Measurements from ENCODE around the gene KAZN. TPM values are rescaled to one million over a fixed set of nuclear protein-coding genes. Genes with fewer than 3 reads are reported as not detected.

KAZN gene
- total and polyA plus RNA-seq, 2 donors (not counting 1 experiment from before 2014, with no cell fraction given) = 3.4 to 5.0 TPM

GRCh38 chr1:14647777-14648176 is 49.3 kb downstream of the KAZN start:
- Histone ChIP-seq H3K4me1 (ENCODE audit: control insufficient read depth, extremely low read depth, insufficient read depth, low read length) (no peaks in the 10 kb centered on the region), H3K9me3 (ENCODE audit: control insufficient read depth, insufficient read depth, low read depth, low read length) (no peaks in the 10 kb centered on the region), H3K27me3 (ENCODE audit: control insufficient read depth, insufficient read depth, low read length) (no peaks in the 10 kb centered on the region), H3K4me3 (replicated peaks in 1 of 4; ENCODE audit: control extremely low read depth in 1 of 4, insufficient read depth in 1 of 4, low read depth in 3 of 4, low read length in 4 of 4) (no peak overlapping the region), H3K4me2 (ENCODE audit: extremely low read depth, insufficient read depth, low read length) (no peak overlapping the region), H3K9ac (ENCODE audit: insufficient read depth, low read length) (no peak overlapping the region), H3K79me2 (ENCODE audit: control insufficient read depth, insufficient read depth, low read length) (no peaks in the 10 kb centered on the region), H4K20me1 (ENCODE audit: control insufficient read depth, extremely low read depth, insufficient read depth, low read length) (no peaks in the 10 kb centered on the region), H3K27ac (ENCODE audit: insufficient read depth, low read length) (no peak overlapping the region), H2AFZ (ENCODE audit: low read length) (no peak overlapping the region), H3K36me3 (ENCODE audit: control insufficient read depth, insufficient read depth, low read length) (no peaks in the 10 kb centered on the region)
- no peak for TF ChIP-seq EZH2 (IDR thresholded peaks at IDR 0.05; ENCODE audit: low read length, missing control alignments)
- TF ChIP-seq, protein P1, sequence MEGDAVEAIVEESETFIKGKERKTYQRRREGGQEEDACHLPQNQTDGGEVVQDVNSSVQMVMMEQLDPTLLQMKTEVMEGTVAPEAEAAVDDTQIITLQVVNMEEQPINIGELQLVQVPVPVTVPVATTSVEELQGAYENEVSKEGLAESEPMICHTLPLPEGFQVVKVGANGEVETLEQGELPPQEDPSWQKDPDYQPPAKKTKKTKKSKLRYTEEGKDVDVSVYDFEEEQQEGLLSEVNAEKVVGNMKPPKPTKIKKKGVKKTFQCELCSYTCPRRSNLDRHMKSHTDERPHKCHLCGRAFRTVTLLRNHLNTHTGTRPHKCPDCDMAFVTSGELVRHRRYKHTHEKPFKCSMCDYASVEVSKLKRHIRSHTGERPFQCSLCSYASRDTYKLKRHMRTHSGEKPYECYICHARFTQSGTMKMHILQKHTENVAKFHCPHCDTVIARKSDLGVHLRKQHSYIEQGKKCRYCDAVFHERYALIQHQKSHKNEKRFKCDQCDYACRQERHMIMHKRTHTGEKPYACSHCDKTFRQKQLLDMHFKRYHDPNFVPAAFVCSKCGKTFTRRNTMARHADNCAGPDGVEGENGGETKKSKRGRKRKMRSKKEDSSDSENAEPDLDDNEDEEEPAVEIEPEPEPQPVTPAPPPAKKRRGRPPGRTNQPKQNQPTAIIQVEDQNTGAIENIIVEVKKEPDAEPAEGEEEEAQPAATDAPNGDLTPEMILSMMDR (conservative IDR thresholded peaks at IDR 0.05 in 1 of 2, IDR thresholded peaks at IDR 0.05 in 1 of 2; ENCODE audit: low read depth in 1 of 2, low read length in 2 of 2) = no peak
- DNase-seq (ENCODE audit: low read depth in 2 of 2) = no peak

DNA sequence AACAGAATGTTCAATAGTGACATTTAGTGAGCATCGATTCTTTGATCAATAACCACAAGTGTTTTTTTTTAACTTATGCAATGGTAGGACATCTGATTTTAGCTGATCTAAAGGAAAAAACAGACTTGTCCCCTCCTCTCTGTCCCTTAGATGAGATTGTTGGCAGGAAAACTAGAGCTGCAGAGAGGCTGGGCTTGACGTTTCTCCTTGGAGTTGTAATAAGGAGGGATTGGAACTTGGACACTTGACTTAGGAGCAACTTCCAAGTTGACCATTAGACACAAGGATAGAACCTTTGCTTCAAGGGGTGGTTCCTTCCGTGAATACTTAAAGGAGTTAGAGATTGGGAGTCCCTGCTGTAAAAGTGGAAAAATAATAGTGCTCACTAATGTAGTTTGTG is 49.9 kb downstream of the KAZN start:
- no peak overlapping the region for H3K4me2 ChIP-seq (ENCODE audit: extremely low read depth, insufficient read depth, low read length)
- TF ChIP-seq, protein P1 (conservative IDR thresholded peaks at IDR 0.05 in 1 of 2, IDR thresholded peaks at IDR 0.05 in 1 of 2; ENCODE audit: low read depth in 1 of 2, low read length in 2 of 2) = no peak
- no peak for TF ChIP-seq EZH2 (IDR thresholded peaks at IDR 0.05; ENCODE audit: low read length, missing control alignments)
- DNase-seq (ENCODE audit: low read depth in 2 of 2) = no peak
- H3K4me1 ChIP-seq (ENCODE audit: control insufficient read depth, extremely low read depth, insufficient read depth, low read length) = no peaks in the 10 kb centered on the region
- H3K4me3 ChIP-seq (replicated peaks in 1 of 4; ENCODE audit: control extremely low read depth in 1 of 4, insufficient read depth in 1 of 4, low read depth in 3 of 4, low read length in 4 of 4) = no peak overlapping the region
- no peaks in the 10 kb centered on the region for H3K9me3 ChIP-seq (ENCODE audit: control insufficient read depth, insufficient read depth, low read depth, low read length)
- H3K9ac ChIP-seq (ENCODE audit: insufficient read depth, low read length) = no peak overlapping the region
- H3K79me2 ChIP-seq (ENCODE audit: control insufficient read depth, insufficient read depth, low read length) = no peaks in the 10 kb centered on the region
- H3K27ac ChIP-seq (ENCODE audit: insufficient read depth, low read length) = no peak overlapping the region
- no peak overlapping the region for H2AFZ ChIP-seq (ENCODE audit: low read length)
- no peaks in the 10 kb centered on the region for H3K36me3 ChIP-seq (ENCODE audit: control insufficient read depth, insufficient read depth, low read length)
- H3K27me3 ChIP-seq (ENCODE audit: control insufficient read depth, insufficient read depth, low read length) = no peaks in the 10 kb centered on the region
- H4K20me1 ChIP-seq (ENCODE audit: control insufficient read depth, extremely low read depth, insufficient read depth, low read length) = no peaks in the 10 kb centered on the region

- H2AFZ ChIP-seq (ENCODE audit: low read length) = no peak overlapping the region
- H3K79me2 ChIP-seq (ENCODE audit: control insufficient read depth, insufficient read depth, low read length) = no peaks in the 10 kb centered on the region
- H4K20me1 ChIP-seq (ENCODE audit: control insufficient read depth, extremely low read depth, insufficient read depth, low read length) = no peaks in the 10 kb centered on the region
- H3K4me1 ChIP-seq (ENCODE audit: control insufficient read depth, extremely low read depth, insufficient read depth, low read length) = no peaks in the 10 kb centered on the region
- no peaks in the 10 kb centered on the region for H3K9me3 ChIP-seq (ENCODE audit: control insufficient read depth, insufficient read depth, low read depth, low read length)
- H3K27me3 ChIP-seq (ENCODE audit: control insufficient read depth, insufficient read depth, low read length) = no peaks in the 10 kb centered on the region
- H3K27ac ChIP-seq (ENCODE audit: insufficient read depth, low read length) = no peak overlapping the region
- H3K9ac ChIP-seq (ENCODE audit: insufficient read depth, low read length) = no peak overlapping the region
- DNase-seq (ENCODE audit: low read depth in 2 of 2) = no peak
- H3K4me3 ChIP-seq (replicated peaks in 1 of 4; ENCODE audit: control extremely low read depth in 1 of 4, insufficient read depth in 1 of 4, low read depth in 3 of 4, low read length in 4 of 4) = no peak overlapping the region
- no peak for TF ChIP-seq EZH2 (IDR thresholded peaks at IDR 0.05; ENCODE audit: low read length, missing control alignments)
- TF ChIP-seq, protein P1 (conservative IDR thresholded peaks at IDR 0.05 in 1 of 2, IDR thresholded peaks at IDR 0.05 in 1 of 2; ENCODE audit: low read depth in 1 of 2, low read length in 2 of 2) = no peak
- H3K4me2 ChIP-seq (ENCODE audit: extremely low read depth, insufficient read depth, low read length) = no peak overlapping the region
- no peaks in the 10 kb centered on the region for H3K36me3 ChIP-seq (ENCODE audit: control insufficient read depth, insufficient read depth, low read length)
Measured at GRCh38 chr1:14648896-14649855, 50.7 kb downstream of the KAZN start.

All from fibroblast of lung (primary cell).